ENCODE measurements around the gene SPTB.

DNA sequence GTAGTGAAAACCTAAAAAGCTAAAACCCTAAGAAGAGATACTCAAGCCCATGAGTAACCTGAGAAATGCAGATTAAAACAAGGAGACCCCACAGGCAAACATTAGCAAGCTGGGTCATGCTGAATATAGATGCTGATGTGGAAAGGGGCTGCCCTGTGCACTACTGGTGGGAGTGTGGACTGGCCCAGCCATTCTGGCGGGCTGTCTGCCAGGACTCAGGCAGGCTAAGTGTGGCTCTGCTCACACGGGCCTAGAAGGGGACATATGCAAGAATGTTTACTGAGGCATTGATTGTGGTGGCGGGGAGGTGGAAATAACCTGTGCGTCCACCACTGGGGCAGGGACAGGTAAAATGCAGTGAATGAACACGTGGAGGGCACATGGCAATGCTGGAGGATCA is 48.3 kb downstream of the SPTB start:
- TF ChIP-seq, protein P1, sequence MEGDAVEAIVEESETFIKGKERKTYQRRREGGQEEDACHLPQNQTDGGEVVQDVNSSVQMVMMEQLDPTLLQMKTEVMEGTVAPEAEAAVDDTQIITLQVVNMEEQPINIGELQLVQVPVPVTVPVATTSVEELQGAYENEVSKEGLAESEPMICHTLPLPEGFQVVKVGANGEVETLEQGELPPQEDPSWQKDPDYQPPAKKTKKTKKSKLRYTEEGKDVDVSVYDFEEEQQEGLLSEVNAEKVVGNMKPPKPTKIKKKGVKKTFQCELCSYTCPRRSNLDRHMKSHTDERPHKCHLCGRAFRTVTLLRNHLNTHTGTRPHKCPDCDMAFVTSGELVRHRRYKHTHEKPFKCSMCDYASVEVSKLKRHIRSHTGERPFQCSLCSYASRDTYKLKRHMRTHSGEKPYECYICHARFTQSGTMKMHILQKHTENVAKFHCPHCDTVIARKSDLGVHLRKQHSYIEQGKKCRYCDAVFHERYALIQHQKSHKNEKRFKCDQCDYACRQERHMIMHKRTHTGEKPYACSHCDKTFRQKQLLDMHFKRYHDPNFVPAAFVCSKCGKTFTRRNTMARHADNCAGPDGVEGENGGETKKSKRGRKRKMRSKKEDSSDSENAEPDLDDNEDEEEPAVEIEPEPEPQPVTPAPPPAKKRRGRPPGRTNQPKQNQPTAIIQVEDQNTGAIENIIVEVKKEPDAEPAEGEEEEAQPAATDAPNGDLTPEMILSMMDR (conservative IDR thresholded peaks at IDR 0.05; ENCODE audit: low read depth, low read length): no peak
- TF ChIP-seq EZH2phosphoT487 (IDR thresholded peaks at IDR 0.05; ENCODE audit: borderline replicate concordance, low read length): no peak

Measured in PC-3 (cell line).